ENCODE results near the gene DGKD. TPM values are rescaled to one million over a fixed set of nuclear protein-coding genes. Genes with fewer than 3 reads are reported as not detected.

DGKD gene
- total and polyA plus RNA-seq, 4 donors, result 8.9 to 250 (median 68.3) TPM

GRCh38 chr2:233481368-233482142 lies 127.3 kb downstream of the DGKD start:
- ATAC-seq (ENCODE audit: low FRiP score), result no peak
- DNase-seq, result peak in 1 of 2 donors; percentile 66
- 30 to 36% methylated on average over 22 of the region's 22 CpGs for WGBS, 2 donors
- Histone ChIP-seq H3K27ac (ENCODE audit: low read depth in 1 of 2, low read length in 2 of 2) (peak overlapping the region in 1 of 2 donors; percentile 32), H3K27me3 (ENCODE audit: control insufficient read depth in 1 of 2, insufficient read depth in 2 of 2, low read length in 1 of 2) (no peaks in the 10 kb centered on the region), H3K4me1 (ENCODE audit: control insufficient read depth in 1 of 2, insufficient read depth in 2 of 2, low read length in 2 of 2) (peaks cover 0 to 3% of the 10 kb centered on the region in 2 donors), H3K4me3 (ENCODE audit: low read length in 2 of 2) (no peak overlapping the region), H3K36me3 (ENCODE audit: control insufficient read depth in 1 of 2, insufficient read depth in 2 of 2, low read length in 1 of 2) (no peaks in the 10 kb centered on the region), H3K9me3 (ENCODE audit: control insufficient read depth, low read length) (no peaks in the 10 kb centered on the region)
- intact Hi-C loops (cut with DNase I), result loop anchor here in 1 of 2 donors (10.0 kb wide), 1 partner anchor 223 kb away; no protein-coding TSS in a partner anchor

DNA sequence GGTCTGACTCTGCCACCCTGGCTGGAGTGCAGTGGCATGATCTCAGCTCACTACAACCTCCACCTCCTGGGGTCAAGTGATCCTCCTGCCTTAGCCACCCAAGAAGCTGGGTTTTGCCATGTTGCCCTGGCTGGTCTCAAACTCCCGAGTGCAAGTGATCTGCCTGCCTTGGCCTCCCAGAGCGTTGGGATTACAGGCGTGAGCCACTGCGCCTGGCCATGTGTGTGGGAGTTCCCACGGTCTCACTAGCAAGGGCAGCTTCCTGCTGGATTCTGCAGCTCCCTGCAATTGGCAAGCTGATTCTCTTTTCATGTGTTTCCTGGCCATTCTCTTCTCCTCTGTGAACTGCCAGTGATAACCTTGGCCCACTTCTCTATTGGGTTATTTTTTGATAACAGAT lies 128.3 kb downstream of the DGKD start:
- Histone ChIP-seq H3K4me3 (ENCODE audit: low read length in 2 of 2) (no peak overlapping the region), H3K27ac (ENCODE audit: low read depth in 1 of 2, low read length in 2 of 2) (no peak overlapping the region), H3K4me1 (ENCODE audit: control insufficient read depth in 1 of 2, insufficient read depth in 2 of 2, low read length in 2 of 2) (peaks cover 0 to 7% of the 10 kb centered on the region in 2 donors), H3K27me3 (ENCODE audit: control insufficient read depth in 1 of 2, insufficient read depth in 2 of 2, low read length in 1 of 2) (no peaks in the 10 kb centered on the region), H3K9me3 (ENCODE audit: control insufficient read depth, low read length) (no peaks in the 10 kb centered on the region), H3K36me3 (ENCODE audit: control insufficient read depth in 1 of 2, insufficient read depth in 2 of 2, low read length in 1 of 2) (no peaks in the 10 kb centered on the region)
- intact Hi-C loops (cut with DNase I), result loop anchor here in 1 of 2 donors (10.0 kb wide), 1 partner anchor 222 kb away; no protein-coding TSS in a partner anchor
- DNase-seq (no peak), ATAC-seq (ENCODE audit: low FRiP score) (no peak)
- WGBS, 2 donors, result 75 to 77% methylated on average over 5 of the region's 5 CpGs

GRCh38 chr2:233485726-233486125 lies 131.4 kb downstream of the DGKD start:
- no peak overlapping the region for H3K4me3 ChIP-seq (ENCODE audit: low read length in 2 of 2)
- H3K9me3 ChIP-seq (ENCODE audit: control insufficient read depth, low read length), result no peaks in the 10 kb centered on the region
- H3K4me1 ChIP-seq (ENCODE audit: control insufficient read depth in 1 of 2, insufficient read depth in 2 of 2, low read length in 2 of 2), result peaks cover 2 to 8% of the 10 kb centered on the region in 2 donors
- no peaks in the 10 kb centered on the region for H3K36me3 ChIP-seq (ENCODE audit: control insufficient read depth in 1 of 2, insufficient read depth in 2 of 2, low read length in 1 of 2)
- 82 to 90% methylated on average over 15 of the region's 15 CpGs for WGBS, 2 donors
- ATAC-seq (ENCODE audit: low FRiP score) (no peak), DNase-seq (peak in 1 of 2 donors; percentile 55)
- intact Hi-C loops (cut with DNase I), result loop anchor here in 1 of 2 donors (5.0 to 10.0 kb wide), 2 partner anchors 68 to 219 kb away; no protein-coding TSS in a partner anchor
- peak overlapping the region in 1 of 2 donors; percentile 100 for H3K27ac ChIP-seq (ENCODE audit: low read depth in 1 of 2, low read length in 2 of 2)
- H3K27me3 ChIP-seq (ENCODE audit: control insufficient read depth in 1 of 2, insufficient read depth in 2 of 2, low read length in 1 of 2), result no peaks in the 10 kb centered on the region

GRCh38 chr2:233486357-233486756 lies 132.1 kb downstream of the DGKD start:
- DNase-seq (no peak), ATAC-seq (ENCODE audit: low FRiP score) (no peak)
- no peaks in the 10 kb centered on the region for H3K36me3 ChIP-seq (ENCODE audit: control insufficient read depth in 1 of 2, insufficient read depth in 2 of 2, low read length in 1 of 2)
- no peak overlapping the region for H3K4me3 ChIP-seq (ENCODE audit: low read length in 2 of 2)
- intact Hi-C loops (cut with DNase I), result loop anchor here in 1 of 2 donors (5.0 to 10.0 kb wide), 2 partner anchors 69 to 218 kb away; no protein-coding TSS in a partner anchor
- H3K4me1 ChIP-seq (ENCODE audit: control insufficient read depth in 1 of 2, insufficient read depth in 2 of 2, low read length in 2 of 2), result peaks cover 2 to 8% of the 10 kb centered on the region in 2 donors
- no peaks in the 10 kb centered on the region for H3K27me3 ChIP-seq (ENCODE audit: control insufficient read depth in 1 of 2, insufficient read depth in 2 of 2, low read length in 1 of 2)
- no peaks in the 10 kb centered on the region for H3K9me3 ChIP-seq (ENCODE audit: control insufficient read depth, low read length)
- WGBS, 2 donors, result 42 to 50% methylated on average over 4 of the region's 4 CpGs
- peak overlapping the region; percentile 47 to 100 for H3K27ac ChIP-seq (ENCODE audit: low read depth in 1 of 2, low read length in 2 of 2)

GRCh38 chr2:233486778-233487552 lies 132.7 kb downstream of the DGKD start:
- Histone ChIP-seq H3K27me3 (ENCODE audit: control insufficient read depth in 1 of 2, insufficient read depth in 2 of 2, low read length in 1 of 2) (no peaks in the 10 kb centered on the region), H3K9me3 (ENCODE audit: control insufficient read depth, low read length) (no peaks in the 10 kb centered on the region), H3K36me3 (ENCODE audit: control insufficient read depth in 1 of 2, insufficient read depth in 2 of 2, low read length in 1 of 2) (no peaks in the 10 kb centered on the region), H3K27ac (ENCODE audit: low read depth in 1 of 2, low read length in 2 of 2) (peak overlapping the region; percentile 47 to 100), H3K4me3 (ENCODE audit: low read length in 2 of 2) (no peak overlapping the region), H3K4me1 (ENCODE audit: control insufficient read depth in 1 of 2, insufficient read depth in 2 of 2, low read length in 2 of 2) (peaks cover 2 to 8% of the 10 kb centered on the region in 2 donors)
- ATAC-seq (ENCODE audit: low FRiP score) (peak; percentile 37), DNase-seq (peak in 1 of 2 donors; percentile 73)
- 5 to 7% methylated on average over 4 of the region's 4 CpGs for WGBS, 2 donors
- intact Hi-C loops (cut with DNase I), result loop anchor here in 1 of 2 donors (5.0 to 10.0 kb wide), 2 partner anchors 70 to 218 kb away; no protein-coding TSS in a partner anchor

DNA sequence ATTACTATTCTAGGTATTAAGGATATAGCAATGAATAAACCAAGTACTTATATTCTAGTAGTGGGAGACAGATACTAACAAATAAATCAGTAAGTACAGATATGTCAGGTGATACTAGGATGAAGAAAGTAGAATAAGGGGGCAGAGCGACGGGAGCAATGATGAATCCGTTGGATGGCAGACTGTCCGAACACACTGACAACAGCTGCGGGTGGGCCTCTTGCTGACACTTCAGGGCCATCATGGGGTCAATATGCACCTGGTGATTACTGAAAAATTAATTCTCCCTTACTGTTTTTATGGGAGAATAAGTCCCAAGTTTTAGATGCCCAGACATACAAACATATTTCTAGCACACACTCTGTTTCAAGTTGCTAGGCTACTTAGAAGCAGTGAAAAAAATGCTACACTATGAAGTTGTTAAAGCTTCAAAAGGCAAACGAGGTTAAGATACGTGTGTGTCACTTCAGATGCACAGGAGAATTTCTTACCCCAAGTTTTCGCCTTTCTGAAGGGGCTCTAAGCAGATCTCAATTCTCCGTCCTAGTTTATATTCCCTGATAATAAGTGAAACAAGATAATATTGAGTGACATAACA lies 133.6 kb downstream of the DGKD start:
- H3K27ac ChIP-seq (ENCODE audit: low read depth in 1 of 2, low read length in 2 of 2), result peak overlapping the region; percentile 77 to 94
- no peaks in the 10 kb centered on the region for H3K9me3 ChIP-seq (ENCODE audit: control insufficient read depth, low read length)
- ATAC-seq (ENCODE audit: low FRiP score) (no peak), DNase-seq (no peak)
- 41% methylated on average over 9 of the region's 9 CpGs for WGBS, 2 donors
- H3K36me3 ChIP-seq (ENCODE audit: control insufficient read depth in 1 of 2, insufficient read depth in 2 of 2, low read length in 1 of 2), result no peaks in the 10 kb centered on the region
- intact Hi-C loops (cut with DNase I), result loop anchor here in 1 of 2 donors (5.0 to 10.0 kb wide), 2 partner anchors 71 to 217 kb away; no protein-coding TSS in a partner anchor
- no peak overlapping the region for H3K4me3 ChIP-seq (ENCODE audit: low read length in 2 of 2)
- peaks cover 2 to 8% of the 10 kb centered on the region in 2 donors for H3K4me1 ChIP-seq (ENCODE audit: control insufficient read depth in 1 of 2, insufficient read depth in 2 of 2, low read length in 2 of 2)
- no peaks in the 10 kb centered on the region for H3K27me3 ChIP-seq (ENCODE audit: control insufficient read depth in 1 of 2, insufficient read depth in 2 of 2, low read length in 1 of 2)

GRCh38 chr2:233489143-233489542 lies 134.8 kb downstream of the DGKD start:
- 54 to 66% methylated on average over 10 of the region's 10 CpGs for WGBS, 2 donors
- H3K4me3 ChIP-seq (ENCODE audit: low read length in 2 of 2), result no peak overlapping the region
- no peaks in the 10 kb centered on the region for H3K27me3 ChIP-seq (ENCODE audit: control insufficient read depth in 1 of 2, insufficient read depth in 2 of 2, low read length in 1 of 2)
- ATAC-seq (ENCODE audit: low FRiP score) (no peak), DNase-seq (peak in 1 of 2 donors; percentile 57)
- H3K4me1 ChIP-seq (ENCODE audit: control insufficient read depth in 1 of 2, insufficient read depth in 2 of 2, low read length in 2 of 2), result peaks cover 2 to 8% of the 10 kb centered on the region in 2 donors
- peak overlapping the region; percentile 5 to 80 for H3K27ac ChIP-seq (ENCODE audit: low read depth in 1 of 2, low read length in 2 of 2)
- intact Hi-C loops (cut with DNase I), result loop anchor here in 1 of 2 donors (5.0 to 10.0 kb wide), 2 partner anchors 72 to 216 kb away; no protein-coding TSS in a partner anchor
- no peaks in the 10 kb centered on the region for H3K9me3 ChIP-seq (ENCODE audit: control insufficient read depth, low read length)
- no peaks in the 10 kb centered on the region for H3K36me3 ChIP-seq (ENCODE audit: control insufficient read depth in 1 of 2, insufficient read depth in 2 of 2, low read length in 1 of 2)

GRCh38 chr2:233489666-233490065 lies 135.4 kb downstream of the DGKD start:
- Histone ChIP-seq H3K36me3 (ENCODE audit: control insufficient read depth in 1 of 2, insufficient read depth in 2 of 2, low read length in 1 of 2) (no peaks in the 10 kb centered on the region), H3K27me3 (ENCODE audit: control insufficient read depth in 1 of 2, insufficient read depth in 2 of 2, low read length in 1 of 2) (no peaks in the 10 kb centered on the region), H3K27ac (ENCODE audit: low read depth in 1 of 2, low read length in 2 of 2) (peak overlapping the region; percentile 5 to 30), H3K9me3 (ENCODE audit: control insufficient read depth, low read length) (no peaks in the 10 kb centered on the region), H3K4me1 (ENCODE audit: control insufficient read depth in 1 of 2, insufficient read depth in 2 of 2, low read length in 2 of 2) (peaks cover 2 to 8% of the 10 kb centered on the region in 2 donors), H3K4me3 (ENCODE audit: low read length in 2 of 2) (no peak overlapping the region)
- DNase-seq (no peak), ATAC-seq (ENCODE audit: low FRiP score) (peak; percentile 37)
- intact Hi-C loops (cut with DNase I), result loop anchor here in 1 of 2 donors (5.0 to 10.0 kb wide), 2 partner anchors 72 to 215 kb away; no protein-coding TSS in a partner anchor
- WGBS, 2 donors, result 76 to 79% methylated on average over 6 of the region's 6 CpGs

All from aorta (tissue), 5 donors.